Tibial nerve (tissue), 4 donors: ENCODE data around the gene MS4A1.

ENCODE experiments used
- CTCF ChIP-seq, 5 experiments: fragments of 200-600 bp in 3 of 5; fragments of 450-650 bp in 2 of 5; sonication (generic) in 3 of 5; IDR thresholded peaks; one replicate each; pipeline ENCODE4 v1.5.1; 2016 to 2019; ENCODE audit warnings: antibody characterized with exemption in 5 of 5, mild to moderate bottlenecking in 3 of 5, moderate library complexity in 2 of 5
- EP300 ChIP-seq, 2 donors: sonication (generic); formaldehyde crosslinking; IDR thresholded peaks; one replicate each; pipeline ENCODE4 v1.6.1; 2017; ENCODE audit warnings: antibody characterized with exemption in 2 of 2, mild to moderate bottlenecking in 1 of 2
- POLR2A ChIP-seq, 2 donors: fragments of 450-650 bp; IDR thresholded peaks; one replicate each; pipeline ENCODE4 v1.6.1; 2017; ENCODE audit warnings: antibody characterized with exemption in 2 of 2, mild to moderate bottlenecking in 2 of 2, moderate library complexity in 2 of 2

- TF ChIP-seq CTCF (IDR thresholded peaks at IDR 0.05) (no peak), POLR2A (IDR thresholded peaks at IDR 0.05) (no peak), EP300 (IDR thresholded peaks at IDR 0.05) (no peak)
Observed at GRCh38 chr11:60482361-60482760, 26.7 kb downstream of the MS4A1 start.
